ENCODE data around the gene ZNF343.
A peak's percentile ranks its signal among the peaks of the same experiment; 100 is the strongest.
"Not testable (repeated sequence)": the region's sequence is repeated elsewhere in the genome, so short reads cannot be mapped to it uniquely, and the experiment has no call there.

Gene ZNF343

GRCh38 chr20:2523919-2524708 lies 15.4 kb upstream of the ZNF343 start:
- DNase-seq = peak; percentile 65
- in situ Hi-C loops (cut with HindIII; ENCODE audit: low pct_ligation_motif_present, low pct_unique_long_range_greater_than_20kb, low sequenced_read_pairs) = no loop called here

- DNase-seq; in situ Hi-C loops (cut with HindIII; ENCODE audit: low pct_ligation_motif_present, low pct_unique_long_range_greater_than_20kb, low sequenced_read_pairs): not testable (repeated sequence)
These were observed 14.2 kb upstream of the ZNF343 start for GRCh38 chr20:2522826-2523429.

- in situ Hi-C loops (cut with HindIII; ENCODE audit: low pct_ligation_motif_present, low pct_unique_long_range_greater_than_20kb, low sequenced_read_pairs) = no loop called here
- peak; percentile 10 for DNase-seq
These were observed 12.9 kb upstream of the ZNF343 start for GRCh38 chr20:2521369-2522305.

GRCh38 chr20:2520617-2521016 lies 11.9 kb upstream of the ZNF343 start:
- no peak for DNase-seq
- in situ Hi-C loops (cut with HindIII; ENCODE audit: low pct_ligation_motif_present, low pct_unique_long_range_greater_than_20kb, low sequenced_read_pairs) = no loop called here

GRCh38 chr20:2519115-2519809 lies 10.5 kb upstream of the ZNF343 start:
- DNase-seq = no peak
- in situ Hi-C loops (cut with HindIII; ENCODE audit: low pct_ligation_motif_present, low pct_unique_long_range_greater_than_20kb, low sequenced_read_pairs) = no loop called here

GRCh38 chr20:2518558-2518957 lies 9.8 kb upstream of the ZNF343 start:
- DNase-seq = no peak
- in situ Hi-C loops (cut with HindIII; ENCODE audit: low pct_ligation_motif_present, low pct_unique_long_range_greater_than_20kb, low sequenced_read_pairs) = no loop called here

GRCh38 chr20:2518096-2518495 lies 9.4 kb upstream of the ZNF343 start:
- DNase-seq = no peak
- in situ Hi-C loops (cut with HindIII; ENCODE audit: low pct_ligation_motif_present, low pct_unique_long_range_greater_than_20kb, low sequenced_read_pairs) = no loop called here

- DNase-seq = no peak
- in situ Hi-C loops (cut with HindIII; ENCODE audit: low pct_ligation_motif_present, low pct_unique_long_range_greater_than_20kb, low sequenced_read_pairs) = no loop called here
These were observed 7.7 kb upstream of the ZNF343 start for GRCh38 chr20:2516399-2516798.

- in situ Hi-C loops (cut with HindIII; ENCODE audit: low pct_ligation_motif_present, low pct_unique_long_range_greater_than_20kb, low sequenced_read_pairs) = no loop called here
- no peak for DNase-seq
These were observed 6.5 kb upstream of the ZNF343 start for GRCh38 chr20:2515203-2515602.

GRCh38 chr20:2509794-2510193 lies 1.1 kb upstream of the ZNF343 start:
- DNase-seq = no peak
- in situ Hi-C loops (cut with HindIII; ENCODE audit: low pct_ligation_motif_present, low pct_unique_long_range_greater_than_20kb, low sequenced_read_pairs) = no loop called here

- DNase-seq = no peak
- in situ Hi-C loops (cut with HindIII; ENCODE audit: low pct_ligation_motif_present, low pct_unique_long_range_greater_than_20kb, low sequenced_read_pairs) = no loop called here
These were observed 710 bp upstream of the ZNF343 start for GRCh38 chr20:2509468-2509781.

- in situ Hi-C loops (cut with HindIII; ENCODE audit: low pct_ligation_motif_present, low pct_unique_long_range_greater_than_20kb, low sequenced_read_pairs) = no loop called here
These were observed 662 bp downstream of the ZNF343 start for GRCh38 chr20:2507875-2508630.

GRCh38 chr20:2507464-2507863 lies 1.3 kb downstream of the ZNF343 start:
- in situ Hi-C loops (cut with HindIII; ENCODE audit: low pct_ligation_motif_present, low pct_unique_long_range_greater_than_20kb, low sequenced_read_pairs) = no loop called here

More at GRCh38 chr20:2507875-2508630, 662 bp downstream of the ZNF343 start:
- no peak for DNase-seq

GRCh38 chr20:2506426-2506825 lies 2.3 kb downstream of the ZNF343 start:
- in situ Hi-C loops (cut with HindIII; ENCODE audit: low pct_ligation_motif_present, low pct_unique_long_range_greater_than_20kb, low sequenced_read_pairs); DNase-seq: not testable (repeated sequence)

More at GRCh38 chr20:2507464-2507863, 1.3 kb downstream of the ZNF343 start:
- DNase-seq = no peak

- in situ Hi-C loops (cut with HindIII; ENCODE audit: low pct_ligation_motif_present, low pct_unique_long_range_greater_than_20kb, low sequenced_read_pairs); DNase-seq: not testable (repeated sequence)
These were observed 3.9 kb downstream of the ZNF343 start for GRCh38 chr20:2504803-2505202.

- DNase-seq; in situ Hi-C loops (cut with HindIII; ENCODE audit: low pct_ligation_motif_present, low pct_unique_long_range_greater_than_20kb, low sequenced_read_pairs): not testable (repeated sequence)
These were observed 5.8 kb downstream of the ZNF343 start for GRCh38 chr20:2502808-2503384.

GRCh38 chr20:2485661-2486060 lies 23.1 kb downstream of the ZNF343 start:
- in situ Hi-C loops (cut with HindIII; ENCODE audit: low pct_ligation_motif_present, low pct_unique_long_range_greater_than_20kb, low sequenced_read_pairs) = no loop called here
- DNase-seq = no peak

- DNase-seq = no peak
- in situ Hi-C loops (cut with HindIII; ENCODE audit: low pct_ligation_motif_present, low pct_unique_long_range_greater_than_20kb, low sequenced_read_pairs) = no loop called here
These were observed 23.6 kb downstream of the ZNF343 start for GRCh38 chr20:2485080-2485479.

Measured in ACHN (cell line).